SIG-M5 treated with dmso at 0.1 percent for 504 hours (cell line): Measurements from ENCODE around the gene GALR3.
"Not testable (repeated sequence)": the region's sequence is repeated elsewhere in the genome, so short reads cannot be mapped to it uniquely, and the experiment has no call there.

ENCODE experiments used
- DNase-seq: peaks from one replicate; lab custom pipeline; 2025; ENCODE audit not compliant: unreplicated experiment; lab: John Stamatoyannopoulos, UW

GALR3 gene

GRCh38 chr22:37823134-37823985 lies at the start of gene GALR3:
Gene GALR3, plus strand, starts transcription at chr22:37823382. Its CDS starts 25 bp downstream, at chr22:37823407.
- DNase-seq = no peak

GRCh38 chr22:37774728-37775127 lies 48.5 kb upstream of the GALR3 start:
- no peak for DNase-seq

GRCh38 chr22:37775785-37776638 lies 47.2 kb upstream of the GALR3 start:
- DNase-seq = no peak

GRCh38 chr22:37776639-37777005 lies 46.6 kb upstream of the GALR3 start:
- no peak for DNase-seq

- DNase-seq = peak; percentile 28
Observed at GRCh38 chr22:37777122-37777687, 46.0 kb upstream of the GALR3 start.

GRCh38 chr22:37778370-37779009 lies 44.7 kb upstream of the GALR3 start:
- no peak for DNase-seq

- DNase-seq = no peak
Observed at GRCh38 chr22:37781434-37782059, 41.6 kb upstream of the GALR3 start.

GRCh38 chr22:37782340-37783168 lies 40.6 kb upstream of the GALR3 start:
- no peak for DNase-seq

- no peak for DNase-seq
Observed at GRCh38 chr22:37784829-37785495, 38.2 kb upstream of the GALR3 start.

GRCh38 chr22:37790234-37790633 lies 32.9 kb upstream of the GALR3 start:
- DNase-seq = no peak

- no peak for DNase-seq
Observed at GRCh38 chr22:37792494-37792893, 30.7 kb upstream of the GALR3 start.

- DNase-seq = no peak
Observed at GRCh38 chr22:37794376-37794775, 28.8 kb upstream of the GALR3 start.

GRCh38 chr22:37796079-37796478 lies 27.1 kb upstream of the GALR3 start:
- no peak for DNase-seq

- DNase-seq = not testable (repeated sequence)
Observed at GRCh38 chr22:37797259-37797658, 25.9 kb upstream of the GALR3 start.

- no peak for DNase-seq
Observed at GRCh38 chr22:37797874-37798500, 25.2 kb upstream of the GALR3 start.

- DNase-seq = not testable (repeated sequence)
Observed at GRCh38 chr22:37799979-37800378, 23.2 kb upstream of the GALR3 start.

- DNase-seq = no peak
Observed at GRCh38 chr22:37801946-37802309, 21.3 kb upstream of the GALR3 start.

GRCh38 chr22:37802310-37803194 lies 20.6 kb upstream of the GALR3 start:
- peak; percentile 58 for DNase-seq
